ENCODE measurements around the gene THOC5. TPM values are rescaled to one million over a fixed set of nuclear protein-coding genes. Genes with fewer than 3 reads are reported as not detected.

Gene THOC5
- total RNA-seq, 1 experiment from 2014 or later, result 42.3 TPM

GRCh38 chr22:29503811-29504372 lies 49.7 kb downstream of the THOC5 start:
- CTCF ChIA-PET, result no interaction called here
- Histone ChIP-seq H3K36me3 (ENCODE audit: low read depth) (no peaks in the 10 kb centered on the region), H3K79me2 (ENCODE audit: low read depth) (no peaks in the 10 kb centered on the region), H4K20me1 (ENCODE audit: insufficient read depth) (no peaks in the 10 kb centered on the region), H3K4me3 (no peak overlapping the region), H3K9me2 (ENCODE audit: insufficient read depth) (no peaks in the 10 kb centered on the region), H3K27me3 (ENCODE audit: insufficient read depth, low read depth) (no peaks in the 10 kb centered on the region), H3K27ac (no peak overlapping the region), H3K4me2 (no peak overlapping the region), H3F3A (ENCODE audit: insufficient read depth, low read depth) (no peaks in the 10 kb centered on the region), H2AFZ (no peak overlapping the region), H3K4me1 (replicated peaks; ENCODE audit: insufficient read depth) (no peaks in the 10 kb centered on the region), H3K9me3 (ENCODE audit: insufficient read depth, low read depth) (no peaks in the 10 kb centered on the region)
- POLR2A ChIA-PET (ENCODE audit: unreplicated experiment), result no interaction called here
- no peak for DNase-seq
- intact Hi-C loops (cut with micrococcal nuclease; ENCODE audit: unreplicated experiment), result no loop called here
- no TSS peak for BruUV-seq (replicated peaks)
- TF ChIP-seq CTCF (conservative IDR thresholded peaks at IDR 0.05) (no peak), EZH2 (IDR thresholded peaks at IDR 0.05; ENCODE audit: low read depth) (no peak)

GRCh38 chr22:29499852-29500251 lies 53.7 kb downstream of the THOC5 start:
- H3K36me3 ChIP-seq (ENCODE audit: low read depth), result no peaks in the 10 kb centered on the region
- H3K4me1 ChIP-seq (replicated peaks; ENCODE audit: insufficient read depth), result no peaks in the 10 kb centered on the region
- H3K9me2 ChIP-seq (ENCODE audit: insufficient read depth), result no peaks in the 10 kb centered on the region
- H3K9me3 ChIP-seq (ENCODE audit: insufficient read depth, low read depth), result peaks cover 2% of the 10 kb centered on the region; the same call in 1 of the 2 replicates
- TF ChIP-seq EZH2 (IDR thresholded peaks at IDR 0.05; ENCODE audit: low read depth) (no peak), CTCF (conservative IDR thresholded peaks at IDR 0.05) (no peak)
- no peak overlapping the region for H3K4me2 ChIP-seq
- no peaks in the 10 kb centered on the region for H4K20me1 ChIP-seq (ENCODE audit: insufficient read depth)
- H3K4me3 ChIP-seq, result no peak overlapping the region
- CTCF ChIA-PET, result no interaction called here
- H2AFZ ChIP-seq, result no peak overlapping the region
- no peaks in the 10 kb centered on the region; the same call in 1 of the 2 replicates for H3F3A ChIP-seq (ENCODE audit: insufficient read depth, low read depth)
- intact Hi-C loops (cut with micrococcal nuclease; ENCODE audit: unreplicated experiment), result no loop called here
- H3K27ac ChIP-seq, result no peak overlapping the region
- H3K79me2 ChIP-seq (ENCODE audit: low read depth), result no peaks in the 10 kb centered on the region
- no peaks in the 10 kb centered on the region for H3K27me3 ChIP-seq (ENCODE audit: insufficient read depth, low read depth)
- no peak for DNase-seq
- POLR2A ChIA-PET (ENCODE audit: unreplicated experiment), result no interaction called here
- no TSS peak for BruUV-seq (replicated peaks)

- no peak overlapping the region for H3K4me3 ChIP-seq
- intact Hi-C loops (cut with micrococcal nuclease; ENCODE audit: unreplicated experiment), result no loop called here
- H3F3A ChIP-seq (ENCODE audit: insufficient read depth, low read depth), result no peaks in the 10 kb centered on the region; the same call in 1 of the 2 replicates
- H3K36me3 ChIP-seq (ENCODE audit: low read depth), result no peaks in the 10 kb centered on the region
- ChIA-PET POLR2A (ENCODE audit: unreplicated experiment) (no interaction called here), CTCF (no interaction called here)
- no peaks in the 10 kb centered on the region for H3K27me3 ChIP-seq (ENCODE audit: insufficient read depth, low read depth)
- BruUV-seq (replicated peaks), result no TSS peak
- H3K4me1 ChIP-seq (replicated peaks; ENCODE audit: insufficient read depth), result no peaks in the 10 kb centered on the region
- H4K20me1 ChIP-seq (ENCODE audit: insufficient read depth), result no peaks in the 10 kb centered on the region
- TF ChIP-seq EZH2 (IDR thresholded peaks at IDR 0.05; ENCODE audit: low read depth) (no peak), CTCF (conservative IDR thresholded peaks at IDR 0.05) (no peak)
- no peaks in the 10 kb centered on the region for H3K9me2 ChIP-seq (ENCODE audit: insufficient read depth)
- H2AFZ ChIP-seq, result no peak overlapping the region
- no peak overlapping the region for H3K27ac ChIP-seq
- no peak for DNase-seq
- peaks cover 6% of the 10 kb centered on the region; the same call in 1 of the 2 replicates for H3K9me3 ChIP-seq (ENCODE audit: insufficient read depth, low read depth)
- H3K4me2 ChIP-seq, result no peak overlapping the region
- no peaks in the 10 kb centered on the region for H3K79me2 ChIP-seq (ENCODE audit: low read depth)
Observed at GRCh38 chr22:29493636-29494035, 59.9 kb downstream of the THOC5 start.
